GM18873 (cell line): ENCODE data around the gene TSKS.

ENCODE experiments used
- ATAC-seq: cut with Tn5 transposase; IDR thresholded peaks from one replicate; pipeline ENCODE4 v1.9.1; 2021; ENCODE audit warnings: mild to moderate bottlenecking, moderate library complexity, moderate number of reproducible peaks; ENCODE audit not compliant: unreplicated experiment, low FRiP score

The TSKS gene

DNA sequence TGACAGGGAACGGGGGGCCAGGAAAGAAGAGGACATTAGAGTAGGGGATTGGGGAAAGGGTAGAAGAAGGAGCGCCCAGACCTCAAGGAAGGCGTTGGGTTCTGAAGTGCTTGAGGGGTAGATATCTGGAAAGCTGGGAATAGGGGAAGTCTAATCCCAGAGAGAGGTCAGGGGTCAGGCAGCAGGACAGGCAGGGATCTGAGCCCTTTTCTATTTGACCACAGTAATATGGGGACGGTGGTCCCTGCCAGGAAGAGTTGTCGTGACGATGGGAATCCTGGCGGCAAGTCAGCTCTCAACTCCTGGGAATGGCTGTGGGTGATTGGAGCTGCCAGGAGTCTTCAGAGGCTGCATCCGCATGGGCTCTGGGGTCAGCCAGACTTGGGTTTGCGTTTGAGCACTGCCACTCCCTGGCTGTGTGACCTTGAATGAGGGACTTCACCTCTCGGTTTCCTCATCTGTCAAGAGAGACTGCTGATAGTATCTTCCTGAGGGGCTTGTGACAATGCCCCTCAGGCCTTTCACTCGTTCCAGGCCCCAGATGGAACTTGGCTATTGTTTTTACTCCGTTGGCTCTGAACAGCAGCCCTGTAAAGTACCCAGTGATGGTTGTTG, 5.0 kb upstream of the TSKS start:
- no peak for ATAC-seq

DNA sequence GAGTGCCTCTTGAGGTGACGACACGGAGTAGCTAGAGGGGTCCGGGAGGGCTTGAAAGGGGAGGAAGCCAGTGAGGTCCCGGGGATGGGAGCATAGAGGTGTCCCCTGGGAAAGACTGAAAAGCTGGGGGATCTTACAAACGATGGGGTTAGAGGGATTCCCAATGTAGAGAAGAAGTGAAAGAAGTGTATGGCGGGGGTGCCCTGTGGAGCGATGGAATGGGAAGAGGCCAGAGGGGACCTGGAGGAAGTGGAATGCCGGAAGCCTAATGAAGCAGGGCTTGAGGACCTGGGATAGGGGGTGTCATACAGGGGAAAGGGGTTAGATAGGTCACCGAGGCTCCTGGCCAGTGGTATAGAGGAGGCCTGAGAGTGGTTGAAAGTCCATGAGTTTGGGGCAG, 4.3 kb upstream of the TSKS start:
- no peak for ATAC-seq

DNA sequence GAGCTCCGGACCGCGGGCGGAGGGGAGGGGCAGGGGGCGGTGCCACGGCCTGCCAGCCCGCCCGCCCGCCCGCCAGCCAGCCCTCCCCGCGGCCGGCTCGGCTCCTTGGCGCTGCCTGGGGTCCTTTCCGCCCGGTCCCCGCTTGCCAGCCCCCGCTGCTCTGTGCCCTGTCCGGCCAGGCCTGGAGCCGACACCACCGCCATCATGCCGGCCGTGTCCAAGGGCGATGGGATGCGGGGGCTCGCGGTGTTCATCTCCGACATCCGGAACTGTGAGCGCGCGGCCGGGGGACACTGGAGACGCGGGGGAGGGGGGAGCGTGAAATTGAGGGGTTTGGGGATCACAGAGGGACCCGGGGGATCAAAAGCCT, 3.8 kb upstream of the TSKS start, which contains the start of gene AP2A1:
Gene AP2A1, plus strand, starts transcription at position 72 of the 370 bp plus-strand sequence. Its CDS starts 133 bp downstream, at position 205.
- peak; percentile 3 for ATAC-seq

DNA sequence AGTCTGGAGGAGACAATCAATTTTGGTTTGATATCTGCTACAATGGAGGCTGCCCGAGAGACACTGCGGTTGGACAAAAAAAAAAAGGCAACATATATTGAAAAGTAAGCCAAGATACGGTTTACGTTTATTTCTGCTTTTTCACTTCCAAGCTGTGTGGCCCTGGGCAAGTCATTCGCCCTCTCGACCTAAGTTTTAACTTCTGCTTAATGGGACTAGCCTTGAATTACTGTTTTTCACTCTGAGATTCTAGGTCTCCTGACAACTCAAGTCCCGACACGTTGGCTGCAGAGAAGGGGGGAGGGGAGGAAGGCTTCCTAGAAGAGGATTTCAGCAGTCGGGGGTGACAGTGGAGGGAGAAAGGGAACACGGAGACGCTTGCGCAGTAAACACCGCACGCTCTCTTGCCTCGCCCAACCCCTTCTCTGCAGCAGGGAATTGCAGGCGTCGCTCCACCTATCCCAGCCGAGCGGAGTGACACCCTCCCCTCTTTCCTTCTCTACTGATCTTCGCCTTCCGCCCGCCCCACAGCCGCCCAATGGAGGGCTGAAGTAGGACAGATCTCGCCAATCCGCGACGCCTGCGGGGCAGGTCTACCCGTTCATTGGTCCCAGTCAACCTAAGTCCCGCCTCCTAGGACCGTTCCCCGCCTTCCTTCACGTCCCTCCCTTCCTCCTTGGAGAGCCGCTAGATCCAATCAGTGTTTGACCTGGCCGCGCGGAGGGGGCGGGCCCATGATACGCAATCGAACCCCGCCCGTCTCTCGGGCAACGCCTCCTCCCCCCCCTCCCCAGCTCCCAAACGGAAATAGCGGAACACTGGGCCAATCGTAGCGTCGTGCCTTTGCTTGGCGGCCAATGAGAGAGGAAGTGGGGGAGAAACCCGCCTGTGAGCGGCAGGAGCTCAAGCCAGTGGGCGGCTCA, 3.2 kb upstream of the TSKS start:
- ATAC-seq, result peak; percentile 95

DNA sequence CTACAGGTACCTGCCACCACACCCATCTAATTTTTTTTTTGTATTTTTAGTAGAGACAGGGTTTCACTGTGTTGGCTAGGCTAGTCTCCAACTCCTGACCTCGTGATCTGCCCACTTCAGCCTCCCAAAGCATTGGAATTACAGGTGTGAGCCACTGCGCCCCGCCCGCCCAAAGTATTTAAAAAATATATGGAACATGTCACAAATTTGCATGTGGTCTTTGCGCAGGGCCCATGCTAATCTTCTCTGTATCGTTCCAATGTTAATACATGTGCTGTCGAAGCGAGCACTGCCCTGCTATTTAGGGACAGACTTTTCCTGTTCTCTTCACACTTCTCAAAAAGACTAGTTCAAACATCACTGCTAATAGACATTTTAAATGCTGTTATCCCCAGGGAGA, 1.2 kb upstream of the TSKS start:
- no peak for ATAC-seq

DNA sequence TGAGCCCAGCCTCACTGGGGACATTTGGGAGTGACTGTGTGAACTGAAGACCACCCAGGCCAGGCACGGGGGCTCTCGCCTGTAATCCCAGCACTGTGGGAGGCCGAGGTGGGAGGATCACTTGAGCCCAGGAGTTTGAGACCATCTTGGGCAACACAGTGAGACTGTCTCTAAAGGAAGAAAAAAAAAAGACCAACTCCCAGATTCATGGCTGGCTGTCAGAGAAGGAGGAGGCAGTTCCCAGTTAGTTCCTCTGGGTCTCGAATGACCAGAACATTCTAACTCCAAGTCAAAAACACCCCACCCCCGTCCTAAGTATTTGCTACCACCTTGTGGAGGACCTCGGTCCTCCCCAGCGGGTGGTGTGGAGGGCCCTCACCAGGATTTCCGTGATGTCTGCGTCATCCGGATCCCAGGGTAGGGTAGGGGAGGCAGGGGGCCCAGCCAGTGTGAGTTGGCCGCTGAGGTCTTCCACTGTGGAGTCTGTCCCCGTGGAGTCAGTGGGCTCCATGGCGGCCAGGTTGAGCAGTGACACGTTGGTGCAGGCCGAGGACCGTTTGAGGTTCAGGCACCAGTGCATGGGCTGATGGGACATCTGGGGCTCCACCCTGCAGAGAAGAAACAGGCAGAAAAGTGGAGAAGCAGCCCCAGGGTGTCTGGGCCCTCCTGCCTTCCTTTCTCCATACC, 1.3 kb downstream of the TSKS start:
- ATAC-seq, result no peak

DNA sequence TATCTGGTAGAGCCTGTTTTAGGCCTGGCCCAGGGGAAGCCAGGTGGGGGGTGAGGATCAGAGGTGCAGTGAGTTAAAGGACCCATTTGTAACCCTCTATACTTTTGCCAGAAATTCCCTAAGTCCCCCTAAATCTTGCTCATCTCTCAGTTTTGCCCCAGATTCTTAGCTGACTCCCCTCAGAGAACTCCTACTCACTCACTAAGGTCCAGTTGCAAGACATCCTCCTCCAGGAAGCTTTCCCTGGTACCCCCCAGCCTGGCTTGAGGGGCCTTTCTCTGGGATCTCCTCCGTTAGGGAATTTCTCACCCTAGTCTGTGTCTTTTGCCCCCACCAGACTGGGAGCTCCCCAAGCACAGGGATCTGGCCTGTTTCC, 1.9 kb downstream of the TSKS start:
- ATAC-seq, result no peak

DNA sequence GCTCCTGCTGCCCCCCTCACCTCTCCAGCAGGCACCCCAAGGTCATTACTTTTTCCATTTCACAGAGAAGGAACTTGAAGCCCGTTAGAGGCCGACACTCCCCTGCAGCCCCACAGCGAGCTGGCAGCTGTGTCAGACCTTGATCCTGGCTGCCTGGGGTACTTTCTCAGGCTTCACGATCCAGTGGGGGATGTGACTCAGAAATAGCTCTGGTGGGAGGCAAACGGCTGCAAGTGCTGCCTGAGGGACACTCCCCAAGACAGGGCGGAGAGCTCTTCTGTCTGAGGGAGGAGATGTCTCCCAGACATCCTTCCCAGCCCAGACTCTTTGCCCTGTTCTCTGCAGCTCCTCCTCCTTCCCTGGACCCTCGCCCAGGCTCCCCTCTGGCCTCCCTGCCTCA, 4.8 kb downstream of the TSKS start:
- no peak for ATAC-seq

DNA sequence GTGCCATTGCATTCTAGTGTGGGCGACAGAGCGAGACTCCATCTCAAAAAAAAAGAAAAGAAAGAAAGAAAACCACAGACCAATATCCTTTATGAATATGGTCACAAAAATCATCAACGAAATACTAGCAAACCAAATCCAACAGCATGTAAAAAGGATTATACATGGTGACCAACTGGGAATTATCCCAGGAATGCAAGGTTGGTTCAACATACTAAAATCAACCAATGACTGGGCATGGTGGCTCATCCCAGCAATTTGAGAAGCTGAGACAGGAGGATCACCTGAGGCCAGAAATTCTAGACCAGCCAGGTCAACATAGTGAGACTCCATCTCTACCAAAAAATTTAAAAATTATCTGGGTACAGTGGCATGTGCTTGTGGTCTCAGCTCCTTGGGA, 7.2 kb downstream of the TSKS start:
- ATAC-seq, result no peak

DNA sequence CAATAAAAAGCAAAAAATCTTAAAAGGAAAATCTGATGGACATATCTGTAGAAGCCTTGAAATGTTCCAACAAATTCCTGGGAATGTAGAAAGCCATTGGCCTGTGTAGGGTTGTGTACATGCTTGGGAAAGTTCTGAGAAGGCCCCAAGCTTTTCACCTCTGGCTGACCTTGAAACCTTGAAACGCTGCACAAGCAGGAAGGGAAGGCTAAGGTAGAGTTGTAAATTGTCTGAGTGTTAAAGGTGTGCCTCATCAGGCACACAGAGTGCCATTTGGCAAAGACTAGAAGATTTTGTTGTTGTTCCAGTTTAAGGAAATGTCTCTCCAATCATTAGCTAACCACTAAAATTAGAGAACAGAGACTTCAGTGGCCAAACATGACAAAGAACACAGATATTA, 10.4 kb downstream of the TSKS start:
- no peak for ATAC-seq

DNA sequence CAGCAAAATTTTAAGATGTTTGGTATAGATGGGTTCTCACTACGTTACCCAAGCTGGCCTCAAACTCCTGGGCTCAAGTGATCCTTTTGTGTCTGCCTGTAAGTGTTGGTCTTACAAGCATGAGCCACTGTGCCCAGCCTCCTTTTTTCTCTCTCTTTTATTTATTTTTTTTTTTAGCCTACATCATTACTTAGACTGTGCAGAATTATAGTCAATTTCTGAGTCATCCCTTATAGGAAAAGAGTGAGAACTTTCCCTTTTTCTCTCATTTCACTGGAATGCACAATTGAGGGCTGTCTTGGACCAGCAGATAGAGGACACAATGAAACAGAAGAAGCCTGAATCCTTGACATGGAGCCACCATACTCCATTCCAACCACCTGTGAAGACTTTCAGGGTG, 13.3 kb downstream of the TSKS start:
- ATAC-seq, result no peak

DNA sequence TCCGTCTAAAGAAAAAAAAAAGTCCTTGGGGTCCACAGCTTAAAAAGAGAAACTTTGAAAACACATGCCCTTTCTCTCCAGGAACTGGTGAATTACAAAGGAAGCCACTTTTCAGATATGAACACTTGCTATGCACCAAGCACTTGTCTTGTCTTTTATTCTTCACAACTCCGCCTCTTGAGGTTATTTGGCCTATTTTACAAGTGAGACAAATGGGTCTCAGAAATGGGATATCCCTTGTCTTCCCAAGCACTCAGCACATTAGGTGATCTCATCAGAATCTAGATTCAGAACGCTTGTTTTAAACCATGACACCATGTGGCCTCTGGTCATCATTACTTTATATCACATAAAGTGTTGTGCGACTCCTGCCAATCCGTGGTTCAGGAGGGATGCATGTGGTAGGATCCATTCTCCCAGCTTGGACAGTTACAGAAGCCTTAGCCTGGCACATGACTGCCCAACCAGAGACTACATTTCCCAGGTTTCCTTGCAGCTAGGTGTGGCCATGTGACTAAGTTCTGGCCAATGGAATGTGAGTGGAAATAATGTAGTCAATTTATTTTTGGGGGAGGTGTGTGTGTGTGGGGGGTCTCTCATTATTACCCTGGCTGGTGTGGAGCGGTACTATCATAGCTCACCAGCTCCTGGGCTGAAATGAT, 13.9 kb downstream of the TSKS start:
- no peak for ATAC-seq

DNA sequence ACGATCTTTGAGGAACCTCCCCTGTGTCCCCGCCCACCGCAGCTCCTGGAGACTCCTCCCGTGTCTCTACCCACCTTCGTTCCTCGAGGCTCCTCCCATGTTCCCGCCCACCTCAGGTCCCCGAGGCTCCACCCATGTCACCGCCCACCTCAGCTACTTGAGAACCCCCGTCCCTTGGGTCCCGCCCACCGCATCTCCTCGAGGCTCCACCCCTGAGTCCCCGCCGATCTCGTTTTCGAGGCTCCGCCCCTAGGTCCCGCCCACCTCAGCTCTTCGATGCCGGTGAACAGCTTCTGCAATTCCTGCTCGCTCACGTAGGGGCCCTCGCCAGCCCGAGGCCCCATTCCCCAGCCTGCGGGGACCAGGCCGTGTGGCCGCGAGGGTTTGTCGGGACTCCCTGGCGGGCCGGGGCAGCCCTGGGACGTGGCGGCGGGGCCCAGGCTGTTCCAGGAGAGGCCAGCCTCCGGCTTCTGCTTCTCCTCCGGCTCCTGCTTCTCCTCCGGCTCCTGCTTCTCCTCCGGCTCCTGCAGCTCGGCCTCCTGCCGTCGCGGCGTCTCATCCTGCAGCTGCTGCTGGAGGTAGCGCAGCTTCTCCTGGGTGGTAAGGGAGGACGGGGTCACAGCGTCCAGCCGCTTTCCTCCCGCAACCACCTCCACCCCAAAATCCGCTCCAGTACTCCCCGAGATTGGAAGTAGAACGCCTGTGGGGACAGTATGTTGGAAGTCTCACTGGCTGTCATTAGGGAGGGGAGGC, 16.7 kb downstream of the TSKS start:
- ATAC-seq, result no peak

DNA sequence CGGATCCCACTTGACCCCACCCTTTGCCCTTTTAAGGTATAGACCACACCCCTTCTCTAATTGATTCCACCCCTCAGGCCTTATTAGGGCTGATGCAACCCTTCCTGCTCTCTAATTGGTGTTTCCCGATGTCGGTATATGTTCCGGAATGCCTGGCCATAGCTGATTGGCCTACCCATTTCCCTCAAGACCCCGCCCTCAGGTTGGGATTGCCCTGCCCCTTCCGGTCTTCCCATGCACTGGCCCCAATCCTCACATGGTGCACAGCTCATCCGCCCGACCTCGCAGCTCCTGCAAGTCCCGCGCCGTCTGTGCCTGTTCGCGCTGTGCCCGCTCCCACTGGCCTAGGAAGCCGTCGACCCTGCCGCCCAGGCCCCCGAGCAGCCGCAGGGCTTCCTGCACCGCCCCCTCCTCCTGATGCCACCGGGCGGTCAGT, 18.1 kb downstream of the TSKS start:
- ATAC-seq, result no peak

DNA sequence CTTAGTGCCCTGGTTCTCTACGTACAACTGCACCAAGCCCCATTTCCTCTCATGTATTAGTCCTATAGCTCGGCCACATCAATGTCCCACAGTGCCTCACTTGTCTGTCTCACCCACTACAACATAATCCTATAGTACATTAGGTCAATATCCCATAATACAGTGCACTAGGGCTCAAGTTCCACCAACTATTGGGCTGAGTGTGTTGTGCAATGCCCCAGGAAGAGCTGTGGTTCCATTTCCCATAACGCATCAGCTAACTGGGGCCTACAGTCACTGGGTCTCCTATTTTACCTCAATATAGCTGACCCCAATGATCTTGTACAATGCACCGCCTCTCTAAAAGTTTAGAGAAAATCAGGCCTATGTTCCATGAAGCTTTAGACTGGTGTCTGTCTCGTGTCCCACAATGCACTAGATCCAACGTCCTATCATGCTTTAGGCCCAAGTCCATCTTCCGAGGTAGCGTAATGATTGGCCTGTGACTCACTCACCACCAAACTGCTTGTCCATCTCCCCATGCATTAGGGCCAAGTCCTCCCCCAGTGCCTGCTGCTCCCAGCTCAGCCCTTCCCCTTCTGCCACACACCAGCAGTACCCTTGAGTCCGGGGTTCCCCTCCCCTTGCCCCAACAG, 21.8 kb downstream of the TSKS start:
- no peak for ATAC-seq

DNA sequence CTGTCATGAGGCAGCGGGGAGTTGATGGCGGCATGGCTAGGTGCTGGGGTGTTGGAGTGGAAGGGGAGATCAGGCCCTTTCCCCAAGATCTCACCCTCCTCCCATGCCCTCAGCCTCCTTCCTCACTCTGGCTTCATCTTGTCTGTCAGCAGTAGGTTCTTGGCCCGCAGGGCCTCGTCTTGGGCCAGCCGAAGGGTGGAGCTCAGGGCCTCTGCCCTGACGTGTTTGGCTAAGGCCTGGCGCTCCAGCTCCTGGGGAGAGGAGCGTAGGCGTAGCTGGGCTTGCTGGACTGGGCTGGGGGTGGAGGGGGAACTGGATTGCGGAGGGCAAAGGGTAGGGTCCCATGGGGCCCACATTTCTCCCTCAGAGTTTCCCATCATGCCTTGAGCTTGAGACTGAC, 23.2 kb downstream of the TSKS start:
- no peak for ATAC-seq

DNA sequence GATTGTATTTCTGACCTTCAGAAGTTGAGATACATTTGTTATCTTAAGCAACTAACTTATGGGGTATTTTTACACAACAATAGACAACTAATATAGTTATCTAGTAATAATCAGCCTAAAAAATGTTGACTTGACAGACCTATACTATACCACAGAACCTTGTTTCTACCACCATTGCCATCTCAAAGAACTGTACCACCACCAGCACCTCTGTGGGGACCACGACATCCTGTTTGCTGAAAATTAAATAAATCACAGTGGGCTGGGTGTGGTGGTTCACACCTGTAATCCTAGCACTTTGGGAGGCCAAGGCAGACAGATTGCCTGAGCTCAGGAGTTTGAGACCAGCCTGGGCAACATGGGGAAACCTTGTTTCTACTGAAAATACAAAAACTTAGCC, 24.0 kb downstream of the TSKS start:
- ATAC-seq, result no peak

DNA sequence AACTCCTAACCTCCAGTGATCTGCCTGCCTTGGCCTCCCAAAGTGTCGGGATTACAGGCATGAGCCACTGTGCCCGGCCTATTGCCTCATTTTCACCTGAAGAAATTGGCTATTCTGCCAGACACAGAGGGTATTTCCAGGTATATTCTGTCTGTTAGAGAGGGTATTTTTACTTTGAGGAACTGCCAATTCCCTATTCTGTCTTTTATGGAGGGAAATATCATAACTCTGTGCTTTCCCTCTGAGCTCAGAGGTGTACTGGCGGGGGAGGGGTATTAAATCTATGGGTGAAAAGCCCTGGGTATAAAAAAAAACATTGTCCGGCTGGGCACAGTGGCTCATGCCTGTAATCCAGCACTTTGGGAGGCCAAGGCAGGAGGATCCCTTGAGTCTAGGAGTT, 24.8 kb downstream of the TSKS start:
- ATAC-seq, result no peak

DNA sequence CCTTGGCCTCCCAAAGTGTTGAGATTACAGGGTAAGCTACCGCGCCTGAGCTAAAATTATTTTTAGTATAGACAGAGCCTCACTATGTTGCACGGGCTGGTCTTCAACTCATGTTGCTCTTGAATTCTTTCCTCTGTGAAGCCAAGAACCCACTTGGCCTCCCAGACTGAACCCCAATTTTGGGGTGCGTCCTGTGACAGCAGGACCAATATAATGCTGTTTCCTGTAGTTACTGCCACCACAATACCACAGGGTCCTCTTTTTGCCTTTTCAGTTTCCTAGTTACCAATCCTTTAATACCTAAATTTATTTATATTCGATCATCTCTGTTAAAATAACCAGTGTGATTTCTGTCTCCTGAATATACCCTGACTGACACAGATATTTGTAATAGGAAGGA, 32.9 kb downstream of the TSKS start:
- ATAC-seq, result no peak
